ENCODE data around the gene ZNF398.

Gene ZNF398

DNA sequence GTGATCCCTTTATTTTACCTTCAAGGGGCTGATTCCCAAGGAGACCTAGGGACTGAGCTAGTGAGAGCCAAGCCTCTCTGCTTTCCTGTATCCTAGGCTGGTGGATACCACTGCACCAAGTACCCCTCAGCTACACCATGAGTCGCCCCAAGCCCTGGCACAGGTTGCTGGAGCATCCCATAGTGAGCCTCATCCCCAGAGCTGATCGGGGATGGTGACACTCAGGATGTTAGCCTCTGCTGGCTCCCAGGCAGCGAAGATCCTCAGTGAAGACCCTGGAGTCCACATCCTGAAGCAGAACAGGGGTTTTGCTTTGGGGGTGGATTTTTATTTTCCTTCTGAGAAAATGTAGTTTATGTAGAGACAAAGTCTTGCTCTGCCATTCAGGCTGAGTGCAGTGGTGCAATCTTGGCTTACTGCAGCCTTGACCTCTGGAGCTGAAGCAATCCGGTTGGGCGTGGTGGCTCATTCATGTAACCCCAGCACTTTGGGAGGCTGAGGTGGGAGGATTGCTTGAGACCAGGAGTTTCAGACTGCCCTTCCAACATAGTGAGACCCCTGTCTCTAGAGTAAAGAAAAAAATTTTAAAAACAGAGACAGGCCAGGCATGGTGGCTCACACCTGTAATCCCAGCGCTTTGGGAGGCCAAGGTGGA is 79.7 kb downstream of the ZNF398 start:
- Histone ChIP-seq H3K36me3 (replicated peaks; ENCODE audit: low read depth, low read length) (peaks cover 17% of the 10 kb centered on the region), H4K20me1 (ENCODE audit: insufficient read depth, low read length) (no peaks in the 10 kb centered on the region), H2AFZ (ENCODE audit: low read depth, low read length) (no peak overlapping the region), H3K4me2 (ENCODE audit: low read length) (no peak overlapping the region), H3K9me3 (ENCODE audit: insufficient read depth, low read length) (no peaks in the 10 kb centered on the region), H3K4me3 (ENCODE audit: low read length) (no peak overlapping the region), H3K4me1 (ENCODE audit: low read length) (no peaks in the 10 kb centered on the region), H3K9ac (ENCODE audit: low read length) (no peak overlapping the region), H3K27me3 (ENCODE audit: low read depth, low read length) (no peaks in the 10 kb centered on the region), H3K79me2 (ENCODE audit: low read length) (no peaks in the 10 kb centered on the region), H3K27ac (ENCODE audit: low read length) (no peak overlapping the region)
- TF ChIP-seq, protein P1, sequence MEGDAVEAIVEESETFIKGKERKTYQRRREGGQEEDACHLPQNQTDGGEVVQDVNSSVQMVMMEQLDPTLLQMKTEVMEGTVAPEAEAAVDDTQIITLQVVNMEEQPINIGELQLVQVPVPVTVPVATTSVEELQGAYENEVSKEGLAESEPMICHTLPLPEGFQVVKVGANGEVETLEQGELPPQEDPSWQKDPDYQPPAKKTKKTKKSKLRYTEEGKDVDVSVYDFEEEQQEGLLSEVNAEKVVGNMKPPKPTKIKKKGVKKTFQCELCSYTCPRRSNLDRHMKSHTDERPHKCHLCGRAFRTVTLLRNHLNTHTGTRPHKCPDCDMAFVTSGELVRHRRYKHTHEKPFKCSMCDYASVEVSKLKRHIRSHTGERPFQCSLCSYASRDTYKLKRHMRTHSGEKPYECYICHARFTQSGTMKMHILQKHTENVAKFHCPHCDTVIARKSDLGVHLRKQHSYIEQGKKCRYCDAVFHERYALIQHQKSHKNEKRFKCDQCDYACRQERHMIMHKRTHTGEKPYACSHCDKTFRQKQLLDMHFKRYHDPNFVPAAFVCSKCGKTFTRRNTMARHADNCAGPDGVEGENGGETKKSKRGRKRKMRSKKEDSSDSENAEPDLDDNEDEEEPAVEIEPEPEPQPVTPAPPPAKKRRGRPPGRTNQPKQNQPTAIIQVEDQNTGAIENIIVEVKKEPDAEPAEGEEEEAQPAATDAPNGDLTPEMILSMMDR (IDR thresholded peaks at IDR 0.05; ENCODE audit: low read depth, low read length): no peak
- TF ChIP-seq EZH2phosphoT487 (IDR thresholded peaks at IDR 0.05; ENCODE audit: low read depth): no peak

DNA sequence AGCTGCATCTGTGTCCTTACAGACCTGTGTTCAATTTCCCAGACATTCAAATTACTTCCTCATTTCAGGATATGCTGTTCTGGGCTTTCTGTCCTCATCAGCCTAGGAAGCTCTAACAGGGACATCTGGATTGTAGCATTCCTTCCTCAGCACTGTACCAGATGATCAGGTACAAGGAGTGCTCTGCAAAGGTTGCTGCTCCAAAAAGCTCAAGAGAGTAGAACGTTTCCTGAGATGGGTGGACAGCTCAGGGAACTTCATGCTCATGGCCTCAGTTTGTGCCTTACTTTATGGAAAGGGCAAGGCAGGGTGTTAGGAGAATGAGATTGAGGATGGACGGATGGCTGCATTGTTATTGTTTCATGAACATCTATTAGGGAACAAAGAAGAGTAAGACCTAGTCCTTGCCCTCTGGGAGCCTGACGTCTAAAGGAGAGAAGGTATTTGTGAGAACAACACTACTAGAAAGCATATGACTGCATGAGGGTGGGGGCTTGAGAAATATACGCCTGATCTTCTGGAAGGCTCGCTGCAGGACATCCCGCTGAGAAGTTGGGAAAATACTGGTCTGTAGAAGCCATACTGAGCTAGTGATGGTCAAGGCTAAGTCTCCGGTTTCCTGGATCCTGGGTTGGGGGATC is 81.7 kb downstream of the ZNF398 start:
- H3K27ac ChIP-seq (ENCODE audit: low read length): no peak overlapping the region
- H3K9me3 ChIP-seq (ENCODE audit: insufficient read depth, low read length): no peaks in the 10 kb centered on the region
- H3K36me3 ChIP-seq (replicated peaks; ENCODE audit: low read depth, low read length): peaks cover 13% of the 10 kb centered on the region
- H3K4me2 ChIP-seq (ENCODE audit: low read length): no peak overlapping the region
- no peak overlapping the region for H3K9ac ChIP-seq (ENCODE audit: low read length)
- no peak overlapping the region for H3K4me3 ChIP-seq (ENCODE audit: low read length)
- TF ChIP-seq, protein P1 (IDR thresholded peaks at IDR 0.05; ENCODE audit: low read depth, low read length): no peak
- TF ChIP-seq EZH2phosphoT487 (IDR thresholded peaks at IDR 0.05; ENCODE audit: low read depth): no peak
- no peaks in the 10 kb centered on the region for H3K27me3 ChIP-seq (ENCODE audit: low read depth, low read length)
- H4K20me1 ChIP-seq (ENCODE audit: insufficient read depth, low read length): no peaks in the 10 kb centered on the region
- H3K4me1 ChIP-seq (ENCODE audit: low read length): no peaks in the 10 kb centered on the region
- H2AFZ ChIP-seq (ENCODE audit: low read depth, low read length): no peak overlapping the region
- no peaks in the 10 kb centered on the region for H3K79me2 ChIP-seq (ENCODE audit: low read length)

DNA sequence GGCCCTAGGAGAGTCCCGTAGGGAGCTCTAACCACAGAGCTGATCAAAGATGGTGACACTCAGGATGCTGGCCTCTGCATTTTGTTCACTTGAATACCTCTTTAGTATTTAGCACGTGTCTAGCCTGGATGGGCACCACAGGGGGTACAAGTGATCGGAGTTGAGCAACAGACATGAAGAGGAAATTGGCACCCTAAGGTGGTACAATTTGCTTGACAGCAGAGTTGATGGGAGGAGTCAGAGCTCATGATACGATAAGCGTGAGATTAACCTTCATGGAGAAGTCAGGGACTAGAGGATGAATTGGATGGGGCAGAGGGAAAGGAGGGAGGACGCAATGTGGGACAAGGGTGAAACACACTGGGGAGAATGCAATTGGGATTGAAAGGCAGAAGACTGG is 82.3 kb downstream of the ZNF398 start:
- Histone ChIP-seq H3K27me3 (ENCODE audit: low read depth, low read length) (no peaks in the 10 kb centered on the region), H3K4me2 (ENCODE audit: low read length) (no peak overlapping the region), H3K27ac (ENCODE audit: low read length) (no peak overlapping the region), H3K79me2 (ENCODE audit: low read length) (no peaks in the 10 kb centered on the region), H3K4me1 (ENCODE audit: low read length) (no peaks in the 10 kb centered on the region), H3K9ac (ENCODE audit: low read length) (no peak overlapping the region), H4K20me1 (ENCODE audit: insufficient read depth, low read length) (no peaks in the 10 kb centered on the region), H3K36me3 (replicated peaks; ENCODE audit: low read depth, low read length) (peaks cover 13% of the 10 kb centered on the region), H3K4me3 (ENCODE audit: low read length) (no peak overlapping the region), H2AFZ (ENCODE audit: low read depth, low read length) (no peak overlapping the region), H3K9me3 (ENCODE audit: insufficient read depth, low read length) (no peaks in the 10 kb centered on the region)
- TF ChIP-seq EZH2phosphoT487 (IDR thresholded peaks at IDR 0.05; ENCODE audit: low read depth): no peak
- TF ChIP-seq, protein P1 (IDR thresholded peaks at IDR 0.05; ENCODE audit: low read depth, low read length): no peak

DNA sequence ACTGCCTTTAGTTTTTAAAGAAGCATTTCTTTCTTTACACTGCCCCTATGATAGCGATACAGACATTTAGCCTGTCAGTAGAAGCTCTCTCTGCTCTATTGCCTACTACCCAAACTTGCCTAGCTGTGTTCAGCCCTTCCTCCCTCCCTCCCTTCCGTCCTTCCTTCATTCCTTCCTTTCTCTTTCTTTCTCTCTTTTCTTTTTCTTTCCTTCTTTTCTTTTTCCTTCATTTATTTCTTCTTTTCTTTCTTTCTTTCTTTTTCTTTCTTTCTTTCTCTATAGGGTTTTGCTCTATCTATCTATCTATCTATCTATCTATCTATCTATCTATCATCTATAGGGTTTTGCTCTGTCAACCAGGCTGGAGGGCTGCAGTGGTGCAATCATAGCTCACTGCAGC is 85.1 kb downstream of the ZNF398 start:
- no peaks in the 10 kb centered on the region for H3K4me1 ChIP-seq (ENCODE audit: low read length)
- H3K4me2 ChIP-seq (ENCODE audit: low read length): no peak overlapping the region
- H3K27ac ChIP-seq (ENCODE audit: low read length): no peak overlapping the region
- no peaks in the 10 kb centered on the region for H3K9me3 ChIP-seq (ENCODE audit: insufficient read depth, low read length)
- H4K20me1 ChIP-seq (ENCODE audit: insufficient read depth, low read length): no peaks in the 10 kb centered on the region
- H3K27me3 ChIP-seq (ENCODE audit: low read depth, low read length): peaks cover 3% of the 10 kb centered on the region; the same call in 1 of the 2 replicates
- H3K79me2 ChIP-seq (ENCODE audit: low read length): no peaks in the 10 kb centered on the region
- no peak overlapping the region for H3K4me3 ChIP-seq (ENCODE audit: low read length)
- H3K9ac ChIP-seq (ENCODE audit: low read length): no peak overlapping the region
- H3K36me3 ChIP-seq (replicated peaks; ENCODE audit: low read depth, low read length): no peaks in the 10 kb centered on the region
- TF ChIP-seq, protein P1 (IDR thresholded peaks at IDR 0.05; ENCODE audit: low read depth, low read length): no peak
- no peak overlapping the region for H2AFZ ChIP-seq (ENCODE audit: low read depth, low read length)

Measured in OCI-LY3 (cell line).